H9 (cell line): ENCODE measurements around the gene KCNMA1. TPM values are rescaled to one million over a fixed set of nuclear protein-coding genes. Genes with fewer than 3 reads are reported as not detected.

ENCODE experiments used
- DNase-seq: peaks from one replicate; pipeline ENCODE4 v3.0.0-alpha.2; 2017
- H2AFZ ChIP-seq: one replicate; pipeline ENCODE4 v1.6.1; 2013; ENCODE audit warnings: mild to moderate bottlenecking, low read length, control low read depth, moderate library complexity
- H2AK5ac ChIP-seq: 2 replicates; pipeline ENCODE4 v1.6.1; 2013; ENCODE audit warnings: low read length, control low read depth, mixed read lengths; ENCODE audit not compliant: insufficient read length
- H2BK120ac ChIP-seq: one replicate; pipeline ENCODE4 v1.6.1; 2013; ENCODE audit warnings: low read depth, mild to moderate bottlenecking, low read length, control low read depth, inconsistent platforms; ENCODE audit not compliant: poor library complexity, severe bottlenecking
- H2BK12ac ChIP-seq: 2 replicates; pipeline ENCODE4 v1.6.1; 2013; ENCODE audit warnings: low read length, control low read depth, mixed read lengths, low read depth; ENCODE audit not compliant: insufficient read length
- H2BK15ac ChIP-seq: 2 replicates; pipeline ENCODE4 v1.6.1; 2013; ENCODE audit warnings: low read depth, low read length, control low read depth
- H2BK20ac ChIP-seq: one replicate; pipeline ENCODE4 v1.6.1; 2013; ENCODE audit warnings: low read depth, mild to moderate bottlenecking, low read length, control low read depth, inconsistent platforms; ENCODE audit not compliant: poor library complexity, severe bottlenecking
- H2BK5ac ChIP-seq: 2 replicates; pipeline ENCODE4 v1.6.1; 2013; ENCODE audit warnings: low read length, control low read depth, mixed read lengths; ENCODE audit not compliant: insufficient read length
- H3K14ac ChIP-seq: 2 replicates; pipeline ENCODE4 v1.6.1; 2013; ENCODE audit warnings: low read length, control low read depth; ENCODE audit not compliant: insufficient read depth
- H3K18ac ChIP-seq: 2 replicates; pipeline ENCODE4 v1.6.1; 2013; ENCODE audit warnings: low read depth, mild to moderate bottlenecking, mixed read lengths, low read length, control low read depth; ENCODE audit not compliant: insufficient read length
- H3K23ac ChIP-seq: 2 replicates; pipeline ENCODE4 v1.6.1; 2013; ENCODE audit warnings: low read length, control low read depth, mixed read lengths, low read depth; ENCODE audit not compliant: insufficient read length
- H3K23me2 ChIP-seq: 2 replicates; pipeline ENCODE4 v1.6.1; 2013; ENCODE audit warnings: low read depth, mild to moderate bottlenecking, mixed read lengths, low read length, control low read depth; ENCODE audit not compliant: insufficient read length, poor library complexity, severe bottlenecking
- H3K27ac ChIP-seq: 2 replicates; pipeline ENCODE4 v1.5.1; 2013; ENCODE audit warnings: low read length, control low read depth, mixed read lengths, low read depth; ENCODE audit not compliant: insufficient read length
- H3K27me3 ChIP-seq: 2 replicates; pipeline ENCODE4 v1.6.1; 2013; ENCODE audit warnings: low read length, control low read depth, inconsistent platforms; ENCODE audit not compliant: insufficient read depth
- H3K4ac ChIP-seq: 2 replicates; pipeline ENCODE4 v1.6.1; 2013; ENCODE audit warnings: low read depth, mild to moderate bottlenecking, control low read depth, inconsistent platforms, low read length, moderate library complexity
- H3K4me1 ChIP-seq: 2 replicates; pipeline ENCODE4 v1.6.1; 2013; ENCODE audit warnings: low read length, control low read depth, inconsistent platforms; ENCODE audit not compliant: insufficient read depth
- H3K4me2 ChIP-seq: 2 replicates; pipeline ENCODE4 v1.6.1; 2013; ENCODE audit warnings: low read length, control low read depth, mixed read lengths; ENCODE audit not compliant: insufficient read length, insufficient read depth
- H3K56ac ChIP-seq: 2 replicates; pipeline ENCODE4 v1.6.1; 2013; ENCODE audit warnings: low read depth, mild to moderate bottlenecking, mixed read lengths, low read length, control low read depth; ENCODE audit not compliant: insufficient read length
- H3K79me1 ChIP-seq: 2 replicates; pipeline ENCODE4 v1.6.1; 2013; ENCODE audit warnings: low read depth, mild to moderate bottlenecking, moderate library complexity, low read length, control low read depth, inconsistent platforms; ENCODE audit not compliant: insufficient read depth, poor library complexity, severe bottlenecking
- H3K79me2 ChIP-seq: 2 replicates; pipeline ENCODE4 v1.6.1; 2013; ENCODE audit warnings: low read length, control low read depth, inconsistent platforms; ENCODE audit not compliant: insufficient read depth
- H3K9ac ChIP-seq: 2 replicates; pipeline ENCODE4 v1.6.1; 2013; ENCODE audit warnings: low read length, control low read depth, mixed read lengths; ENCODE audit not compliant: insufficient read length; ENCODE audit errors: extremely low read depth
- H3K9me3 ChIP-seq: one replicate; pipeline ENCODE4 v1.6.1; 2013; ENCODE audit warnings: low read depth, low read length, inconsistent platforms; ENCODE audit not compliant: control insufficient read depth
- H3T11ph ChIP-seq: one replicate; pipeline ENCODE4 v1.6.1; 2013; ENCODE audit warnings: mild to moderate bottlenecking, low read length, control low read depth, inconsistent platforms
- H4K20me1 ChIP-seq: one replicate; pipeline ENCODE4 v1.6.1; 2013; ENCODE audit not compliant: control insufficient read depth, insufficient read length, insufficient read depth
- H4K5ac ChIP-seq: 2 replicates; pipeline ENCODE4 v1.6.1; 2013; ENCODE audit warnings: low read depth, mild to moderate bottlenecking, mixed read lengths, low read length, control low read depth; ENCODE audit not compliant: insufficient read length
- H4K8ac ChIP-seq: replicated peaks from 2 replicates; pipeline ENCODE4 v1.6.1; 2013; ENCODE audit warnings: low read length, control low read depth, mixed read lengths, low read depth; ENCODE audit not compliant: insufficient read length
- H4K91ac ChIP-seq: 2 replicates; pipeline ENCODE4 v1.6.1; 2013; ENCODE audit warnings: low read depth, mild to moderate bottlenecking, moderate library complexity, mixed read lengths, low read length, control low read depth; ENCODE audit not compliant: insufficient read length
- H3K27ac Mint-ChIP-seq, 3 experiments: 2 replicates in 2 of 3; 3 replicates in 1 of 3; pipeline ENCODE4 v1.8.0; 2020 to 2021; ENCODE audit warnings: mixed read lengths in 3 of 3, mild to moderate bottlenecking in 1 of 3, moderate library complexity in 1 of 3
- H3K27me3 Mint-ChIP-seq: 2 replicates; pipeline ENCODE4 v1.8.0; 2021; ENCODE audit warnings: low read depth, mild to moderate bottlenecking, moderate library complexity, mixed read lengths
- H3K36me3 Mint-ChIP-seq, 3 experiments: 2 replicates in 2 of 3; 3 replicates in 1 of 3; pipeline ENCODE4 v1.8.0; 2020 to 2021; ENCODE audit warnings: low read depth in 3 of 3, mixed read lengths in 3 of 3; ENCODE audit not compliant: insufficient read depth in 1 of 3
- H3K4me1 Mint-ChIP-seq, 2 experiments: 2 replicates each; pipeline ENCODE4 v1.8.0; 2020; ENCODE audit warnings: mixed read lengths in 2 of 2
- H3K4me3 Mint-ChIP-seq, 2 experiments: 2 replicates in 1 of 2; 3 replicates in 1 of 2; pipeline ENCODE4 v1.8.0; 2020 to 2021; ENCODE audit warnings: mild to moderate bottlenecking in 2 of 2, mixed read lengths in 2 of 2, moderate library complexity in 1 of 2
- H3K9me3 Mint-ChIP-seq, 2 experiments: 2 replicates in 1 of 2; 3 replicates in 1 of 2; pipeline ENCODE4 v1.8.0; 2020; ENCODE audit warnings: mild to moderate bottlenecking in 2 of 2, mixed read lengths in 2 of 2, moderate library complexity in 1 of 2
- WGBS: extraction: QIAGEN DNeasy Blood & Tissue Kit; methylation state at CpG from one replicate; pipeline ENCODE4 v1.1.7; 2013; ENCODE audit warnings: missing lambda C conversion rate, low lambda C conversion rate, mixed read lengths; ENCODE audit not compliant: insufficient read length; ENCODE audit errors: extremely low coverage; 5-methylcytosine and 5-hydroxymethylcytosine counted together
- total RNA-seq: library from RNA; stranded (reverse); gene quantifications from 2 replicates; pipeline ENCODE4 v1.2.1, GENCODE V29; 2021
- TF ChIP-seq, protein P1 (sequence below): fragments of 200-600 bp; sonication (generic); conservative IDR thresholded peaks from 3 replicates; pipeline ENCODE4 v1.8.0; 2021; ENCODE audit warnings: antibody characterized with exemption, mild to moderate bottlenecking

KCNMA1 gene
- total RNA-seq, 1 experiment from 2014 or later = 2.0 TPM

DNA sequence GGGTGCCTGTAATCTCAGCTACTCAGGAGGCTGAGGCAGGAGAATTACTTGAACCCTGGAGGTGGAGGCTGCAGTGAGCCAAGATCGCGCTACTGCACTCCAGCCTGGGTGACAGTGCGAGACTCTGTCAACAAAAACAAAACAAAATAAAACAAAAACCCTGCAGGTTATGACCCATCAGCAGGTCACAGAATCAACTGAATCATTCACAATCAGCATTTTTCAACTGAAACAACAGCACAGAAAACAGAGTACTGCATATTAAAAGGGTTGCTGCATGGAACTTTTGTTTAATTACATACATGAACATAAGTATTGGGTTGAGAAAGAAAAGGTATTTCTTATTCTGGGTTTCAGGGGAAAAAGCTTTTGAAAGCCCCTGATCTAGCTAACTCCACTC is 77.6 kb downstream of the KCNMA1 start:
- no peaks in the 10 kb centered on the region for H3K23me2 ChIP-seq
- no peaks in the 10 kb centered on the region for H3K27me3 ChIP-seq
- no peaks in the 10 kb centered on the region for H3K9me3 ChIP-seq
- H4K91ac ChIP-seq = no peak overlapping the region
- peaks cover 3% of the 10 kb centered on the region; the same call in 1 of the 2 replicates for H3K4me1 ChIP-seq
- H4K8ac ChIP-seq = no peak overlapping the region
- no peaks in the 10 kb centered on the region for H3K79me1 ChIP-seq
- no peak overlapping the region for H3T11ph ChIP-seq
- H3K4ac ChIP-seq = no peak overlapping the region
- no peak overlapping the region for H2AK5ac ChIP-seq
- no peak overlapping the region for H3K9ac ChIP-seq
- no peak overlapping the region for H2AFZ ChIP-seq
- Mint-ChIP-seq H3K4me3 (no peak overlapping the region), H3K27ac (no peak overlapping the region), H3K27me3 (no peaks in the 10 kb centered on the region), H3K9me3 (no peaks in the 10 kb centered on the region), H3K4me1 (peaks cover 18% of the 10 kb centered on the region in 2 experiments), H3K36me3 (no peaks in the 10 kb centered on the region)
- H2BK20ac ChIP-seq = no peak overlapping the region
- H4K20me1 ChIP-seq = no peaks in the 10 kb centered on the region
- no peak overlapping the region for H2BK120ac ChIP-seq
- no peak overlapping the region for H2BK12ac ChIP-seq
- no peak overlapping the region for H3K4me2 ChIP-seq
- no peak overlapping the region for H3K14ac ChIP-seq
- H2BK15ac ChIP-seq = no peak overlapping the region
- H3K18ac ChIP-seq = no peak overlapping the region
- no peak overlapping the region for H2BK5ac ChIP-seq
- H3K56ac ChIP-seq = no peak overlapping the region
- H4K5ac ChIP-seq = no peak overlapping the region
- no CpG with 5 or more reads among the region's 3 CpGs for WGBS
- no peaks in the 10 kb centered on the region for H3K79me2 ChIP-seq
- no peak for DNase-seq
- H3K27ac ChIP-seq = no peak overlapping the region
- no peak overlapping the region for H3K23ac ChIP-seq
- TF ChIP-seq, protein P1, sequence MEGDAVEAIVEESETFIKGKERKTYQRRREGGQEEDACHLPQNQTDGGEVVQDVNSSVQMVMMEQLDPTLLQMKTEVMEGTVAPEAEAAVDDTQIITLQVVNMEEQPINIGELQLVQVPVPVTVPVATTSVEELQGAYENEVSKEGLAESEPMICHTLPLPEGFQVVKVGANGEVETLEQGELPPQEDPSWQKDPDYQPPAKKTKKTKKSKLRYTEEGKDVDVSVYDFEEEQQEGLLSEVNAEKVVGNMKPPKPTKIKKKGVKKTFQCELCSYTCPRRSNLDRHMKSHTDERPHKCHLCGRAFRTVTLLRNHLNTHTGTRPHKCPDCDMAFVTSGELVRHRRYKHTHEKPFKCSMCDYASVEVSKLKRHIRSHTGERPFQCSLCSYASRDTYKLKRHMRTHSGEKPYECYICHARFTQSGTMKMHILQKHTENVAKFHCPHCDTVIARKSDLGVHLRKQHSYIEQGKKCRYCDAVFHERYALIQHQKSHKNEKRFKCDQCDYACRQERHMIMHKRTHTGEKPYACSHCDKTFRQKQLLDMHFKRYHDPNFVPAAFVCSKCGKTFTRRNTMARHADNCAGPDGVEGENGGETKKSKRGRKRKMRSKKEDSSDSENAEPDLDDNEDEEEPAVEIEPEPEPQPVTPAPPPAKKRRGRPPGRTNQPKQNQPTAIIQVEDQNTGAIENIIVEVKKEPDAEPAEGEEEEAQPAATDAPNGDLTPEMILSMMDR = no peak
